Measurements from ENCODE around the gene MT1E.

DNA sequence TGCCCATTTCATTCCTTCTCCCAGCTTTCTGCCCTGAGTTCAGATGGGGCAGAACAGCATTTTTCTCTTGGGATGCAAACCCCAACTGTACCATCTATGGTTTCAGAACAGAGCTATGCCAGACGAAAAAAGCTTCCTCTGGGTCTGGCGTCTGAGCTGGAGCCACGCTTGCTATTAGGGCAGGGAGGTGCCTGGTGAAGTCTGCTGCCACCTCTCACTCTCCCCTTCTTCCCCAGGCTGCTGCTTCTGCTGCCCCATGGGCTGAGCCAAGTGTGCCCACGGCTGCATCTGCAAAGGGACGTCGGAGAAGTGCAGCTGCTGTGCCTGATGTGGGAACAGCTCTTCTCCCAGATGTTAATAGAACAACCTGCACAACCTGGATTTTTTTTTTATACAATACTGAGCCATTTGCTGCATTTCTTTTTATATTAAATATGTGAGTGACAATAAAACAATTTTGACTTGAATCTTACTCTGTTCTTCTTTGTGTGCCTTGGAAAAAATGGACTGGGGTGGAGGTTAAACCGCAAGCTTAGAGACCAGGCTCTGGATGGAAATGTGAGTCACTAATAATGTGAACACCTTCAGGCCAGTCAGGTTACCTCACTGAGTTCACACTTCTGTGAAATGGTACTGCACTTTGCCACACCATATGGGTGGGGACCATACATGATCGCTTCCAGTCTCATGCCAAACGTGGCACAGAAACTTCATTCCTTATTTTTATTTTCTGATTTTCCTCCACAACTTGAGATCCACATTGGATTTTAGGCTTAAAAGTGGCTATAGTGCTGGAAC lies 11.2 kb downstream of the MT1E start:
- TF ChIP-seq, protein P1, sequence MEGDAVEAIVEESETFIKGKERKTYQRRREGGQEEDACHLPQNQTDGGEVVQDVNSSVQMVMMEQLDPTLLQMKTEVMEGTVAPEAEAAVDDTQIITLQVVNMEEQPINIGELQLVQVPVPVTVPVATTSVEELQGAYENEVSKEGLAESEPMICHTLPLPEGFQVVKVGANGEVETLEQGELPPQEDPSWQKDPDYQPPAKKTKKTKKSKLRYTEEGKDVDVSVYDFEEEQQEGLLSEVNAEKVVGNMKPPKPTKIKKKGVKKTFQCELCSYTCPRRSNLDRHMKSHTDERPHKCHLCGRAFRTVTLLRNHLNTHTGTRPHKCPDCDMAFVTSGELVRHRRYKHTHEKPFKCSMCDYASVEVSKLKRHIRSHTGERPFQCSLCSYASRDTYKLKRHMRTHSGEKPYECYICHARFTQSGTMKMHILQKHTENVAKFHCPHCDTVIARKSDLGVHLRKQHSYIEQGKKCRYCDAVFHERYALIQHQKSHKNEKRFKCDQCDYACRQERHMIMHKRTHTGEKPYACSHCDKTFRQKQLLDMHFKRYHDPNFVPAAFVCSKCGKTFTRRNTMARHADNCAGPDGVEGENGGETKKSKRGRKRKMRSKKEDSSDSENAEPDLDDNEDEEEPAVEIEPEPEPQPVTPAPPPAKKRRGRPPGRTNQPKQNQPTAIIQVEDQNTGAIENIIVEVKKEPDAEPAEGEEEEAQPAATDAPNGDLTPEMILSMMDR (conservative IDR thresholded peaks at IDR 0.05; ENCODE audit: low read depth, low read length): no peak
- TF ChIP-seq EZH2 (IDR thresholded peaks at IDR 0.05; ENCODE audit: borderline replicate concordance, low read depth, low read length, poor library complexity, severe bottlenecking): no peak
